HG02623 (cell line): ENCODE data around the gene FUZ.

Experiments used
- ATAC-seq: cut with Tn5 transposase; IDR thresholded peaks from one replicate; pipeline ENCODE4 v1.9.1; 2021; ENCODE audit warnings: moderate library complexity; ENCODE audit not compliant: unreplicated experiment

The FUZ gene

DNA sequence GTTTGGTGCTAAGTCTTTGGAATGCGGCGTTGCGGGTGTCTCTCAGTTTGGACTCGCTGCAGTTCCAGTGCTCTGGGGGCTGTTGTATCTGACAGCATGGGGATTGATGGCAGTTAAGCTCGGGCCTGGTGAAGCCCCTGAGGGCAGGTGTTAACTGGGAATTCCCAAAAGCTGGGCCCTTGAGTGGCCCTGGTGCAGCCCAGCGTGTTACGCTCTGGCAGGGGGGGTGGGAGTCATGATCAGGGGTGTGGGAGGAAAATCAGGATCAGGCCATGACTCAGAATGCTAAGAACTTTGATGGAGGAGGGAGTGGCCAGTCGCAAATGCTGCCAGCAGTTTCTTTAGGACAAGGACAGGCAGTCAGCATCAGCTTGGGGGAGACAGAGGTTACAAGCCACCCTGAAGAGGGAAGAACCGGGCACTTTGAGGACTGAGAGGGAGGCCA is 26.7 kb downstream of the FUZ start:
- no peak for ATAC-seq

DNA sequence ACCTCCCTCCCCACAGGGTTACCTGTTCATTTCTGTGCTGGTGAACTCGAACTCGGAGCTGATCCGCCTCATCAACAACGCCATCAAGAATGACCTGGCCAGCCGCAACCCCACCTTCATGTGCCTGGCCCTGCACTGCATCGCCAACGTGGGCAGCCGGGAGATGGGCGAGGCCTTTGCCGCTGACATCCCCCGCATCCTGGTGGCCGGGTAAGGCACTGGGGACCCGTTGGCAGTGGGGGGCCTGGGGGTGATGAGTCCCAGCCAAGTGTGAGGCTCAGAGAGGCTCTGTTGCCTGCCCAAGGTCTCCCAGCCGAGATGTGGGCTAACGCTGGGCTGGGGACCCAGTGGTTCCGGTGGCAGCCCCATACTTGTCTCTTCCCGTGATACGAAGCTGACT is 30.6 kb downstream of the FUZ start:
- no peak for ATAC-seq

DNA sequence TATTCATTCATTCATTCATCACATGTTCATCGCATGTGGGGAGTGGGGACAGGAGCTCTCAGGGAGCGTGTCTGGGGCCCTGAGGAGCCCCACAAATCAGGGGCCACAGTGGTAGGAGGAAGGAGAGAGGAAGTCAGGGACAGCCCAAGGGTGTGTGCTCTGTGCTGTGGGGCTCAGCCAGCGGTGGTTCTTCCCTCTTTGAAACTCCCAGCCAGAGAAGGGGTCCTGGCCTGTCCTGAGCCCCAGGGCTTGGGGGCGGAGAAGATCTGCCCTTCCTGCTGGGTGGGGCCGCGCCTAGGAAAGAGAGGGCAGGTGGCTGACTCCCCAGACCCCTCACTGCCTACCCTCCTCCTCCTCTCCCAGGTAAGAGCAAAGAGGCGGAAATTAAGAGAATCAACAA is 31.7 kb downstream of the FUZ start:
- ATAC-seq = no peak

DNA sequence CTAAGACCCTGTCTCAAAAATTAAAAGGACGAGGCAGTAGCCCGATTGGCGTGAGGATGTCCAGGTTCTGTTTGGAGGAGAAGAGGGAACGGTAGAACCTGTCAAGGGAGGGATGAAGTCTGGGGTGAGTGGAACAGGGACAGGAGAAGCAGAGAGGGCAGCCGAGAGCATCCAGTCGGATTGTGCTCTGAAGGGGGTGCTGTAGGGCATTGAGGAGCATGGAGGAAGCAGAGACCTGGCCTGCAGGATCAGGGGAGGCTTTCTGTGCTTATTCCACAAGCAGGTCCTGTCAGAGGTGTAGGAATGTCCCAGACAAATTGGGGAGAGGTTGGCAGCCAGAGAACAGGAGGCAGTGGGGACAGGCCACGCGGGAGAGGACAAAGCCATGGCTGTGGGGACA is 32.2 kb downstream of the FUZ start:
- no peak for ATAC-seq

DNA sequence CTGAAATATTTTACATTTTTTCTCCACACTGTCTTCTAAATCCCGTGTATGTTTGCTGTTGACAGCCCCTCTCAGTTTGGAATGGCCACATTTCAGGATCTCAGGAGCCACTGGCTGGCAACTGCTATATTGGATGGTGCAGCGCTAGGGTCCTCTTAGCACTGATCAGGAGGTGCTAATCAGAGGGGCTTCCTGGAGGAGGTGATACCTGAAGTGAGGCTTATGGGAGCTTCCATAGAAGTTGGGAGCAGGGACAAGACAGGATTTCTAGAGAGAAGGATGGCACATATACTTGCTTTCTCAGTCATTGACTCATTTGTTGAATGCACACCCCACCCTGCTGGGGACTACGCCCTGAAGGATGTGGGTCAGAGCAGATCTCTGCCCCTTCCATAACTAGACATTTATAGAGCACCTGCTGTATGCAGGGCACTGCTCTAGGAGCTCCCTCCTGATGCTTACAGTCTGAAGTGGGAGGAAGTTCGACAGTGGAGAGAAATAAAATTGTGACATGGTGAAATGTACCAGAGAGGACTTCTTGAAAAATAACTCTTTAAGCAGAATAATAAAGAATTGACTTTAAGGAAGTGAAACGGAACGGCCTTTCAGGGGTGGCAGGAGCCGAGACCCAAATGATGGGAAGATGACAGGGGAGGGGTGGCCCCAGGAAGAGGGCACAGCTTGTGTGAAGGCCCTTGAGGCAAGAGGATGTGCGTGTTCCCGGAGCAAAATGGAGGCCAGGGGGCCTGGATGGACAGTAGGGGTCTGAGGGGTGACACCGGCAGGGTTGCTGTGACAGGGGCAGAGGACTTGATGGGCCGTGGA is 33.1 kb downstream of the FUZ start:
- no peak for ATAC-seq

DNA sequence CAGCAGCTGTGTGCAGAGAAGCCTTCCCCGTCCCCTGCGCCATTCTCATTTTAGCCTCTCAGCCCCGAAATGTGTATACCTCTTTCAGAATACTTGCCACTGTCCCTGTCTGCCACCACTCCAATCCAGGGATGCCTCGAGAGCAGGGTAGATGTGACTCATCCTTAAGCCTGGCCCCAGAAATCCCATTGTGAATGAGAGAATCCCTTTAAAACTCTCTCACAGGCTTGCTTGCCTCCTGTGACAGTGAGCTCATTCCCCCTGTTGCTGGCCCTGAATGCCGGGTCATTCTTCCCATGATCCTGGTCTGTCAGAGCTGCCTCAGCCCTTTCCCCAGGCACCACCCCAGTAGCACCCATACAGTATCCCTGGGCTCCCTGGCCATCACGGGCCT is 36.7 kb downstream of the FUZ start:
- no peak for ATAC-seq

DNA sequence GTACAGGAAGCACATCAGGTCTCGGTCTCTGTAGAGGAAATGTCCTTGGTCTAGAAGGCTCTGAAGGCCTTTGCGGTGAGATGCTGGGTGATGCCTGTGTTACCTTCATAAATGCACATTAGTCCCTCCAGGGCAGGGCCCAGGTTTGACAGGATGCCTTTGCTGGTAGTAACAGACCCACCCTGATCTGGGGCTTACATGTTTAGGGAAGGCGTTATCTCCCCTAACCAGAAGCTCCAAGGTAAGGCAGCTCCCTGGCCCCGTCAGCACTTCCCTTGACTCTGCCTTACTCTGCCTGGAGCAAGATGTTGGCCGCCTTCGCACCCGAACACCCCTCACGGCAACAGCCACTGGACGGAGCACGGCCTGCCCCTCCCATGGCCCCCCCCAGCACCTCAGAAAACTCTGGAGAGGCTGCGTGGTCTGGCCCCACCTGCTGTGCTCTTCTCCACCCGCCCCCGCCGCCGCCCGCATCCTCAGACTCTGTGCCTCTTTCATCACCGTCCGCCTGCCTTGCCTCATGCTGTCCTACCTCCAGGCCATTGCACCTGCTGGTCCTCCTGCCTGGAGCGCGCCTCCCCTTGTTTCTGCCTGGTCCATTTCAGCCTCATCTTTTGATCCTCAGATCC is 37.2 kb downstream of the FUZ start:
- no peak for ATAC-seq

DNA sequence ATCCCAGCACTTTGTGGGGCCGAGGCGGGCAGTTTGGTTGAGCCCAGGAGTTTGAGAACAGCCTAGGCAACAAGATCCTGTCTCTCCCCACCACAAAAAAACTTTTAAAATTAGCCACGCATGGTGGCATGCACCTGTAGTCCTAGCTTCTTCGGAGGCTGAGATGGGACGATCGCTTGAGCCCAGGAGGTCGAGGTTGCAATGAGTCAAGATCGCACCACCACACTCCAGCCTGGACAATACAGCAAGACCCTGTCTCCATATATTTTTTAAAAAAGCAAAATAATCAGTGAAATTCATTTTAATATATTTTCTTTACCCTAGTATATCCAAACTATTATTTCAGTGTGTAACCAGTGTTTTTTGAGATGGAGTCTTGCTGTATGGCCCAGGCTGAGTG is 38.1 kb downstream of the FUZ start:
- ATAC-seq = no peak

DNA sequence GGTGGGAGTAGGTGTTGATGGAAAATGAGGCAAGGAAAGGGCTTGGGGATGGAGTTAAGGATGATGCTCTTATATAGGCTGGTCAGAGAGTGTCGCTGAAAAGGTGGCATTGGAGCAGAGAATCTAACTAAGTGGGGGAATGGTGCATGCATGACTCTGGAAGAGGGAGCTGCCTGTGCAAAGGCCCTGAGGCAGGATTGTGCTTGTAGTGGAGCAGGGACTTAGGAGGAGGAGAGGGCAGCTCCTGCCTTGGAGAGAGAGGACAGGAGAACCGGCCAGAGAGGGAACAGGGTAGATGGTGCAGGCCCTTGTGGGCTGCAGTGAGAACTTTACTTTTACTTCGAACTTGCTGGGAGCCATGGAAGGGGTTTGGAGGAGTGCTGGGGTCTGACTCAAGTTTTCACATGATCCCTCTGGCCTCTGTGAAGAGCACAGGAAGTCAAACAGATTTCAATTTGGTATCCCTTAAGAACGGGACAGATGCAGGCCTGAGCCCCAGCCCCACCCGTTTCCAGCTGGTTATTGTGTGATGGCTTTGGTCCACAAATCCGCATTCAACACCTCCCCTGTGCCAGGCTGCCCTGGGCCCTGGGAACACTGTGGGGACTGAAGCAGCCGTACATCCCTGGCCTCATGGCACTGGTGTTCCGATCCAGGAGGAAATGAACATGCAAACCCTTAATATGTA is 39.3 kb downstream of the FUZ start:
- no peak for ATAC-seq

DNA sequence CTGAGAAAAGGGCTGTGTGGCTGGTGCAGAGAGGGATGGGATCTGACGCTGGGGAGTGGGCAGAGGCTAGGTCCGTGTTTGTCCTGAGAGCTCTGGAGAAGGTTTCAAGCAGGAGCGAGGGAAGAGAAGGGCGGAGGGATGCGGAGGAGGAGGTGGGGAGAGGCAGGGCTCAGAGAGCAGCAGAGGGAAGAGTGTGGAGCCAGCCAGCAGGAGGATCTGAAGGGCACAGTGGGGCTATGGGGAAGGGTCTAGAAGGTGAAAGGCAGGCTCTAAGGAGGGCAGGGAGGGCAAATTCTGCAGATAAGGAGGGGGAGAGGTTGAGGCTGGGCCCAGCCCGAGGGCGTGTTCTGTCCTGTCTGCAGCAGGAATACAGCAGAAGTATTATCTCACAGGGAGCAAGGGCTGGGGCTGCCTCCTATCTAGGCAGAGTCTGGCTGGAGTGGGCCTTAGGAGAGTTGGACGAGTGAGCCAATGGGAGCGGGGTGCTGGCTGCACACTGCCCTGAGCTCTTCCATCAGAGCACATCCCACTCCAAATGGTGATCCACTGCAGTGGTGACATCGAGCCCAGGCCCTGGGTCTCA is 40.2 kb downstream of the FUZ start:
- no peak for ATAC-seq

DNA sequence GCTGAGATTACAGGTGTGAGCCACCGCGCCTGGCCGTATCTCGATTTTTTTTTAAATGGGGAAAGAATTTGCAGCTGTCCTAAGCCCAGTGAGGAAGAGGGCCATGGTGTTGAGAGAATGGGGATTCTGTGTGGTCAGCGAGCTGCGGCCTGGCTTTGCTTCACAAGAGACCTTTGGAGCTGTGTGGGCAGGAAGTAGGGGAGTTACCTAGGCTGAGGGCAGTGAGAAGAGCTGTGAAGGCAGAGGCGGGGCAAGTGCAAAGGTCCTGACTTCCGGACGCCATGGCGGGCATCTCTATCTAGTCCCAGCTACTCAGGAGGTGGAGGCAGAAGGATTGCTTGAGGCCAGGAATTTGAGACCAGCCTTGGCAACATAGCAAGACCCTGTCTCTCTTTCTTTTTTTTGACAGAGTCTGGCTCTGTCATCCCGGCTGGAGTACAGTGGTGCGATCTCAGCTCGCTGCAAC is 41.4 kb downstream of the FUZ start:
- ATAC-seq = no peak

DNA sequence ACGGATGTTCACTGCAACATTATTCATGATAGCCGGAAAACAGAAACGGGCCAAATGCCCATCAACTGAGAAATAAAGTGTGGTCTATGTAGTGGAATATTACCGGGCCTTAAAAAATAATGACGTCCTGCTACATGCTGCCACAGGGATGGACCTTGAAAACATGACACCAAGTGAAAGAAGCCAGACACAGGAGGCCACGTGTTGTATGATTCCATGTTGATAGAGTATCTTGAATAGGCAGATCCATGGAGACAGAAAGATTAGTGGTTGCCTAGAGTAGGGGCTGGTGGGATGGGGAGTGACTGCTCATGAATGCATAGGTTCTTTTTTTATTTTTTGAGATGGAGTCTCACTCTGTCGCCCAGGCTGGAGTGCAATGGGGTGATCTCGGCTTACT is 42.6 kb downstream of the FUZ start:
- no peak for ATAC-seq

DNA sequence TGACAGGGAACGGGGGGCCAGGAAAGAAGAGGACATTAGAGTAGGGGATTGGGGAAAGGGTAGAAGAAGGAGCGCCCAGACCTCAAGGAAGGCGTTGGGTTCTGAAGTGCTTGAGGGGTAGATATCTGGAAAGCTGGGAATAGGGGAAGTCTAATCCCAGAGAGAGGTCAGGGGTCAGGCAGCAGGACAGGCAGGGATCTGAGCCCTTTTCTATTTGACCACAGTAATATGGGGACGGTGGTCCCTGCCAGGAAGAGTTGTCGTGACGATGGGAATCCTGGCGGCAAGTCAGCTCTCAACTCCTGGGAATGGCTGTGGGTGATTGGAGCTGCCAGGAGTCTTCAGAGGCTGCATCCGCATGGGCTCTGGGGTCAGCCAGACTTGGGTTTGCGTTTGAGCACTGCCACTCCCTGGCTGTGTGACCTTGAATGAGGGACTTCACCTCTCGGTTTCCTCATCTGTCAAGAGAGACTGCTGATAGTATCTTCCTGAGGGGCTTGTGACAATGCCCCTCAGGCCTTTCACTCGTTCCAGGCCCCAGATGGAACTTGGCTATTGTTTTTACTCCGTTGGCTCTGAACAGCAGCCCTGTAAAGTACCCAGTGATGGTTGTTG is 45.0 kb downstream of the FUZ start:
- ATAC-seq = no peak

DNA sequence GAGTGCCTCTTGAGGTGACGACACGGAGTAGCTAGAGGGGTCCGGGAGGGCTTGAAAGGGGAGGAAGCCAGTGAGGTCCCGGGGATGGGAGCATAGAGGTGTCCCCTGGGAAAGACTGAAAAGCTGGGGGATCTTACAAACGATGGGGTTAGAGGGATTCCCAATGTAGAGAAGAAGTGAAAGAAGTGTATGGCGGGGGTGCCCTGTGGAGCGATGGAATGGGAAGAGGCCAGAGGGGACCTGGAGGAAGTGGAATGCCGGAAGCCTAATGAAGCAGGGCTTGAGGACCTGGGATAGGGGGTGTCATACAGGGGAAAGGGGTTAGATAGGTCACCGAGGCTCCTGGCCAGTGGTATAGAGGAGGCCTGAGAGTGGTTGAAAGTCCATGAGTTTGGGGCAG is 45.7 kb downstream of the FUZ start:
- no peak for ATAC-seq

DNA sequence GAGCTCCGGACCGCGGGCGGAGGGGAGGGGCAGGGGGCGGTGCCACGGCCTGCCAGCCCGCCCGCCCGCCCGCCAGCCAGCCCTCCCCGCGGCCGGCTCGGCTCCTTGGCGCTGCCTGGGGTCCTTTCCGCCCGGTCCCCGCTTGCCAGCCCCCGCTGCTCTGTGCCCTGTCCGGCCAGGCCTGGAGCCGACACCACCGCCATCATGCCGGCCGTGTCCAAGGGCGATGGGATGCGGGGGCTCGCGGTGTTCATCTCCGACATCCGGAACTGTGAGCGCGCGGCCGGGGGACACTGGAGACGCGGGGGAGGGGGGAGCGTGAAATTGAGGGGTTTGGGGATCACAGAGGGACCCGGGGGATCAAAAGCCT is 46.2 kb downstream of the FUZ start, which contains the start of gene AP2A1:
AP2A1 (plus strand) TSS at position 72 of the 370 bp plus-strand sequence; CDS start at position 205, 133 bp downstream.
- no peak for ATAC-seq

DNA sequence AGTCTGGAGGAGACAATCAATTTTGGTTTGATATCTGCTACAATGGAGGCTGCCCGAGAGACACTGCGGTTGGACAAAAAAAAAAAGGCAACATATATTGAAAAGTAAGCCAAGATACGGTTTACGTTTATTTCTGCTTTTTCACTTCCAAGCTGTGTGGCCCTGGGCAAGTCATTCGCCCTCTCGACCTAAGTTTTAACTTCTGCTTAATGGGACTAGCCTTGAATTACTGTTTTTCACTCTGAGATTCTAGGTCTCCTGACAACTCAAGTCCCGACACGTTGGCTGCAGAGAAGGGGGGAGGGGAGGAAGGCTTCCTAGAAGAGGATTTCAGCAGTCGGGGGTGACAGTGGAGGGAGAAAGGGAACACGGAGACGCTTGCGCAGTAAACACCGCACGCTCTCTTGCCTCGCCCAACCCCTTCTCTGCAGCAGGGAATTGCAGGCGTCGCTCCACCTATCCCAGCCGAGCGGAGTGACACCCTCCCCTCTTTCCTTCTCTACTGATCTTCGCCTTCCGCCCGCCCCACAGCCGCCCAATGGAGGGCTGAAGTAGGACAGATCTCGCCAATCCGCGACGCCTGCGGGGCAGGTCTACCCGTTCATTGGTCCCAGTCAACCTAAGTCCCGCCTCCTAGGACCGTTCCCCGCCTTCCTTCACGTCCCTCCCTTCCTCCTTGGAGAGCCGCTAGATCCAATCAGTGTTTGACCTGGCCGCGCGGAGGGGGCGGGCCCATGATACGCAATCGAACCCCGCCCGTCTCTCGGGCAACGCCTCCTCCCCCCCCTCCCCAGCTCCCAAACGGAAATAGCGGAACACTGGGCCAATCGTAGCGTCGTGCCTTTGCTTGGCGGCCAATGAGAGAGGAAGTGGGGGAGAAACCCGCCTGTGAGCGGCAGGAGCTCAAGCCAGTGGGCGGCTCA is 46.8 kb downstream of the FUZ start:
- peak; percentile 84 for ATAC-seq

DNA sequence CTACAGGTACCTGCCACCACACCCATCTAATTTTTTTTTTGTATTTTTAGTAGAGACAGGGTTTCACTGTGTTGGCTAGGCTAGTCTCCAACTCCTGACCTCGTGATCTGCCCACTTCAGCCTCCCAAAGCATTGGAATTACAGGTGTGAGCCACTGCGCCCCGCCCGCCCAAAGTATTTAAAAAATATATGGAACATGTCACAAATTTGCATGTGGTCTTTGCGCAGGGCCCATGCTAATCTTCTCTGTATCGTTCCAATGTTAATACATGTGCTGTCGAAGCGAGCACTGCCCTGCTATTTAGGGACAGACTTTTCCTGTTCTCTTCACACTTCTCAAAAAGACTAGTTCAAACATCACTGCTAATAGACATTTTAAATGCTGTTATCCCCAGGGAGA is 48.8 kb downstream of the FUZ start:
- no peak for ATAC-seq

DNA sequence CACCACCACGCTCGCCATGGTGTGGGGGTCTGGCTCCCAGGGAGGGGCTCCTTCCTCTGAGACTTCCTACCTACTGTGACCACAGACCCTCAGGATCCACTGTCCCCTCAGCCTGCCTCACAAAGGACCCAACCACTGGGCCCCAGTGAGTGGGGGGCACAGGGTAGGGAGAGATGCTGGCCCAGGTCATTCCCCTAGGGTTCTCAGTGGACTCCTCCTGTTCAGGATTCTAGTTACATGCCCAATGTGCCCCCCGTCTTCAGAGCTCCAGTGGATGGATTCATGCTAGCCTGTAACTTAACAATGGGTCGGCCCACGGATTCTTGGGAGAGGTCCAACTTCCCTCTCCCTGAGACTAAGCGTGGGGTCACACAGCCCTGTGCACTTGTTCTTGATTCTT is 49.9 kb downstream of the FUZ start, which contains the start of gene TSKS:
TSKS (minus strand) TSS at position 77 of the 400 bp plus-strand sequence; CDS start at position 18, 59 bp downstream.
- ATAC-seq = no peak

DNA sequence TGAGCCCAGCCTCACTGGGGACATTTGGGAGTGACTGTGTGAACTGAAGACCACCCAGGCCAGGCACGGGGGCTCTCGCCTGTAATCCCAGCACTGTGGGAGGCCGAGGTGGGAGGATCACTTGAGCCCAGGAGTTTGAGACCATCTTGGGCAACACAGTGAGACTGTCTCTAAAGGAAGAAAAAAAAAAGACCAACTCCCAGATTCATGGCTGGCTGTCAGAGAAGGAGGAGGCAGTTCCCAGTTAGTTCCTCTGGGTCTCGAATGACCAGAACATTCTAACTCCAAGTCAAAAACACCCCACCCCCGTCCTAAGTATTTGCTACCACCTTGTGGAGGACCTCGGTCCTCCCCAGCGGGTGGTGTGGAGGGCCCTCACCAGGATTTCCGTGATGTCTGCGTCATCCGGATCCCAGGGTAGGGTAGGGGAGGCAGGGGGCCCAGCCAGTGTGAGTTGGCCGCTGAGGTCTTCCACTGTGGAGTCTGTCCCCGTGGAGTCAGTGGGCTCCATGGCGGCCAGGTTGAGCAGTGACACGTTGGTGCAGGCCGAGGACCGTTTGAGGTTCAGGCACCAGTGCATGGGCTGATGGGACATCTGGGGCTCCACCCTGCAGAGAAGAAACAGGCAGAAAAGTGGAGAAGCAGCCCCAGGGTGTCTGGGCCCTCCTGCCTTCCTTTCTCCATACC is 51.3 kb downstream of the FUZ start:
- no peak for ATAC-seq
